SJCRH30 (cell line): Measurements from ENCODE around the gene CHAD. TPM values are rescaled to one million over a fixed set of nuclear protein-coding genes. Genes with fewer than 3 reads are reported as not detected.
"Not testable (repeated sequence)": the region's sequence is repeated elsewhere in the genome, so short reads cannot be mapped to it uniquely, and the experiment has no call there.

Source experiments
- DNase-seq, 2 experiments: peaks; one replicate each; pipeline ENCODE4 v3.0.0-alpha.2; 2015 to 2020
- H3K27ac ChIP-seq: fragments of 250-450 bp; sonication (Bioruptor Pico); 2 replicates; pipeline ENCODE4 v1.5.1; 2020; ENCODE audit warnings: mild to moderate bottlenecking, moderate library complexity
- H3K27me3 ChIP-seq: fragments of 250-450 bp; sonication (Bioruptor Pico); 2 replicates; pipeline ENCODE4 v1.5.1; 2020; ENCODE audit warnings: mild to moderate bottlenecking, moderate library complexity
- H3K36me3 ChIP-seq: fragments of 250-450 bp; sonication (Bioruptor Pico); 2 replicates; pipeline ENCODE4 v1.5.1; 2020; ENCODE audit warnings: mild to moderate bottlenecking, moderate library complexity
- H3K4me1 ChIP-seq: fragments of 250-450 bp; sonication (Bioruptor Pico); 2 replicates; pipeline ENCODE4 v1.5.1; 2020; ENCODE audit warnings: mild to moderate bottlenecking, moderate library complexity
- H3K4me3 ChIP-seq: fragments of 250-450 bp; sonication (Bioruptor Pico); 2 replicates; pipeline ENCODE4 v1.5.1; 2020; ENCODE audit warnings: mild to moderate bottlenecking, moderate library complexity
- H3K9me3 ChIP-seq: fragments of 250-450 bp; sonication (Bioruptor Pico); replicated peaks from 2 replicates; pipeline ENCODE4 v1.5.1; 2020; ENCODE audit warnings: mild to moderate bottlenecking, moderate library complexity
- total RNA-seq: library from RNA; depleted of rRNA; stranded (reverse); fragments of >200 nt; shearing (Covaris generic); gene quantifications from 2 replicates; pipeline ENCODE4 v1.2.3, GENCODE V29; 2014

Gene CHAD
- total RNA-seq, 1 experiment from 2014 or later = not detected

GRCh38 chr17:50440838-50441829 is 27.5 kb downstream of the CHAD start:
- Histone ChIP-seq H3K4me1 (no peaks in the 10 kb centered on the region), H3K4me3 (no peak overlapping the region), H3K27ac (no peak overlapping the region), H3K9me3 (no peaks in the 10 kb centered on the region), H3K36me3 (no peaks in the 10 kb centered on the region), H3K27me3 (no peaks in the 10 kb centered on the region)
- DNase-seq = no peak

GRCh38 chr17:50440172-50440837 is 28.4 kb downstream of the CHAD start:
- no peaks in the 10 kb centered on the region for H3K9me3 ChIP-seq
- H3K27me3 ChIP-seq = no peaks in the 10 kb centered on the region
- H3K36me3 ChIP-seq = no peaks in the 10 kb centered on the region
- no peak overlapping the region for H3K27ac ChIP-seq
- no peak overlapping the region for H3K4me3 ChIP-seq
- H3K4me1 ChIP-seq = no peaks in the 10 kb centered on the region
- no peak for DNase-seq

- no peaks in the 10 kb centered on the region for H3K27me3 ChIP-seq
- H3K27ac ChIP-seq = no peak overlapping the region
- DNase-seq = peak in 1 of 2 experiments; percentile 13
- no peaks in the 10 kb centered on the region for H3K36me3 ChIP-seq
- no peaks in the 10 kb centered on the region for H3K4me1 ChIP-seq
- no peak overlapping the region for H3K4me3 ChIP-seq
- H3K9me3 ChIP-seq = no peaks in the 10 kb centered on the region
Observed at GRCh38 chr17:50439008-50439407, 29.7 kb downstream of the CHAD start.

- no peaks in the 10 kb centered on the region for H3K27me3 ChIP-seq
Observed at GRCh38 chr17:50437409-50437808, 31.3 kb downstream of the CHAD start.

GRCh38 chr17:50432125-50432762 is 36.4 kb downstream of the CHAD start:
- H3K4me1 ChIP-seq = peaks cover 2% of the 10 kb centered on the region; the same call in 1 of the 2 replicates
- no peaks in the 10 kb centered on the region for H3K9me3 ChIP-seq
- no peak overlapping the region for H3K4me3 ChIP-seq
- no peaks in the 10 kb centered on the region for H3K27me3 ChIP-seq
- DNase-seq = no peak
- no peak overlapping the region for H3K27ac ChIP-seq
- H3K36me3 ChIP-seq = no peaks in the 10 kb centered on the region

More at GRCh38 chr17:50437409-50437808, 31.3 kb downstream of the CHAD start:
- Histone ChIP-seq H3K9me3 (no peaks in the 10 kb centered on the region), H3K36me3 (no peaks in the 10 kb centered on the region), H3K4me3 (no peak overlapping the region), H3K4me1 (no peaks in the 10 kb centered on the region), H3K27ac (no peak overlapping the region)
- DNase-seq = no peak

- H3K9me3 ChIP-seq = no peaks in the 10 kb centered on the region
- peaks cover 2% of the 10 kb centered on the region; the same call in 1 of the 2 replicates for H3K4me1 ChIP-seq
- no peak overlapping the region for H3K4me3 ChIP-seq
- no peak overlapping the region for H3K27ac ChIP-seq
- no peaks in the 10 kb centered on the region for H3K27me3 ChIP-seq
- no peak for DNase-seq
- H3K36me3 ChIP-seq = no peaks in the 10 kb centered on the region
Observed at GRCh38 chr17:50430821-50431618, 37.7 kb downstream of the CHAD start.

- no peak overlapping the region for H3K27ac ChIP-seq
- no peaks in the 10 kb centered on the region for H3K9me3 ChIP-seq
- no peak for DNase-seq
- no peaks in the 10 kb centered on the region for H3K27me3 ChIP-seq
- H3K4me3 ChIP-seq = no peak overlapping the region
- no peaks in the 10 kb centered on the region for H3K36me3 ChIP-seq
- H3K4me1 ChIP-seq = peaks cover 6% of the 10 kb centered on the region; the same call in 1 of the 2 replicates
Observed at GRCh38 chr17:50429793-50430192, 38.9 kb downstream of the CHAD start.

GRCh38 chr17:50428831-50429424 is 39.8 kb downstream of the CHAD start:
- Histone ChIP-seq H3K4me3 (no peak overlapping the region), H3K27me3 (no peaks in the 10 kb centered on the region), H3K27ac (no peak overlapping the region), H3K9me3 (no peaks in the 10 kb centered on the region), H3K4me1 (peaks cover 6% of the 10 kb centered on the region; the same call in 1 of the 2 replicates), H3K36me3 (no peaks in the 10 kb centered on the region)
- no peak for DNase-seq

- not testable (repeated sequence) for H3K27ac ChIP-seq, H3K36me3 ChIP-seq, DNase-seq, H3K4me1 ChIP-seq, H3K4me3 ChIP-seq, H3K9me3 ChIP-seq, H3K27me3 ChIP-seq
Observed at GRCh38 chr17:50428126-50428525, 40.6 kb downstream of the CHAD start.

- 0 out of 2 replicates have a peak overlapping the region, but pooled peaks have one; percentile 1 for H3K27ac ChIP-seq
Observed at GRCh38 chr17:50426814-50427787, 41.6 kb downstream of the CHAD start.

GRCh38 chr17:50426472-50426782 is 42.3 kb downstream of the CHAD start:
- Histone ChIP-seq H3K4me1 (peaks cover 8% of the 10 kb centered on the region; the same call in 1 of the 2 replicates), H3K4me3 (peak overlapping the region; percentile 78), H3K27me3 (no peaks in the 10 kb centered on the region), H3K27ac (peak overlapping the region; percentile 63; the same call in 1 of the 2 replicates), H3K36me3 (no peaks in the 10 kb centered on the region), H3K9me3 (no peaks in the 10 kb centered on the region)
- DNase-seq = no peak

More at GRCh38 chr17:50426814-50427787, 41.6 kb downstream of the CHAD start:
- Histone ChIP-seq H3K4me3 (peak overlapping the region; percentile 78), H3K9me3 (no peaks in the 10 kb centered on the region), H3K4me1 (peaks cover 6% of the 10 kb centered on the region; the same call in 1 of the 2 replicates), H3K27me3 (no peaks in the 10 kb centered on the region), H3K36me3 (no peaks in the 10 kb centered on the region)
- DNase-seq = peak; percentile 41 to 62

GRCh38 chr17:50425682-50426471 is 42.8 kb downstream of the CHAD start, which contains the start of gene ACSF2:
ACSF2 (plus strand) TSS chr17:50426218; CDS start chr17:50426262, 44 bp downstream.
- no peaks in the 10 kb centered on the region for H3K36me3 ChIP-seq
- peak within 1 kb of the TSS; percentile 63 for H3K27ac ChIP-seq
- no peaks in the 10 kb centered on the region for H3K9me3 ChIP-seq
- DNase-seq = peak; percentile 69 to 72
- H3K27me3 ChIP-seq = no peaks in the 10 kb centered on the region
- H3K4me3 ChIP-seq = peak within 1 kb of the TSS; percentile 78
- H3K4me1 ChIP-seq = peaks cover 8% of the 10 kb centered on the region; the same call in 1 of the 2 replicates
